Activated CD8-positive, alpha-beta memory T cell treated with anti-CD3 and anti-CD28 coated beads, Interleukin-2, amount 50 U/mL, for 48 hours (primary cell): Measurements from ENCODE around the gene DAB2IP.

Experiments used
- DNase-seq: peaks from one replicate; pipeline ENCODE4 v3.0.0-alpha.2; 2020

DAB2IP gene

DNA sequence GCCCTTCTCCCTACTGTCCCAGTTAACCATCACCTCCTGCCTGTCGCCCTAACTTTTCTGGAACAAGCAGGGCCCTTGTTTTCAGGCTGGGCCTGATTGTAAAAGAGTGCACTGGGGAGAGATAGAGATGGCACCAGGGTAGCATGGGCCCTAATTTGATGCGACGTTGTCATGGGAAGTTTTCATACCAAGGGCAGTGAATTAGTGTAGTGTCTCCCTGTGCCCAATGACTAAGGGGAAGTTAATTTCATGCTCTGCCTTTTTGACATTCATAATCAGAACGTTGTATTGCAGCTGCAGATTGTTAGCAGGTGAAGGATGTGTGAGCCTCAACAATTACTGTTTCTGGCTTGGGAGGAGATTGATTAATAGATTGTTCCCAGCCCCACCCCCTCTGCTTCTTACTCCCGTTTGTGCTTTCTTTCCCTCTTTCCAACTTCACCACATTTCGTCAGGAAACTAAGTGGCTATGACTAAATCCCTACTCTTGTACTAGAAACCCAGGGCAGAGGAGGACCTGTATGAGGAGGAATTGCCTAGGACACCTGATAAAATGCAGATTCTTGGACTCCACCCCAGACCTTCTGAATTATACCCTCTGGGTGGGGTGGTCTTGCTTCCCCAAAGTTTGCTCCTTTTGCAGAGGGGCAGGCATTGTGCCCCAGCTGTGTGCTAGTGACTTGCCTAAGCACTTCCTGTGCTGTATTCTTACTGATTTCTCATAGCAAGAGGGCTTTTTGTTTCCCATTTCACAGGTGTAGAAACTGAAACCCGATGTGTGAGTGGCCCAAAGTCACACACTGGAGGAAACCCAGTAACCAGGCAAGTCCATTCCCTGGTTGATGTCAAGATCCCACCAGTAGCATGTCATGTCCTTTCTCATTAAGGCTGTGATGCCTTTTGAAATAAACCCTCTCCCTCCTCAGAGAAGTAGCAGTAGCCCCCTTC, 56.3 kb downstream of the DAB2IP start:
- no peak for DNase-seq

GRCh38 chr9:121708768-121709488, 57.5 kb downstream of the DAB2IP start:
- no peak for DNase-seq

- DNase-seq = no peak
These were observed 58.4 kb downstream of the DAB2IP start for GRCh38 chr9:121709798-121710197.

DNA sequence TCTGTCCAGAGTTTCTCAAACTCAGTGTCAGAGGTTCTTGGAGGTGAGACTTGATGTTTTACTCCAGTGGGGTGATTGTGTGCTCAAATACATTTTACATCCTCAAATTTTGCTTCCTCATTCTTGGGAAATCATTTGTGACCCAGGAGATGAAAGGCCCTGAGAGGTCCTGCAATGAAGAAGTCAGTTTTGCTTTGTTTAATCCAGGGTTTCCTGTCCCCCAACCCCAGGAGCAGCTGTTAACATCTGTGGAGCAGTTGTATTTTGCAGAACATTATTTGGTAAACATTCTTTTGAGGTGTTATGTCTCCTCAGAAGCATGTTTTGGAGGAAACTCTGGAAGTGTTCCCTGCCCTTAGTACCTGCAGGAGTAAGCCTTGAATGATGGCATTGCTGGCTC, 59.8 kb downstream of the DAB2IP start:
- DNase-seq = no peak

DNA sequence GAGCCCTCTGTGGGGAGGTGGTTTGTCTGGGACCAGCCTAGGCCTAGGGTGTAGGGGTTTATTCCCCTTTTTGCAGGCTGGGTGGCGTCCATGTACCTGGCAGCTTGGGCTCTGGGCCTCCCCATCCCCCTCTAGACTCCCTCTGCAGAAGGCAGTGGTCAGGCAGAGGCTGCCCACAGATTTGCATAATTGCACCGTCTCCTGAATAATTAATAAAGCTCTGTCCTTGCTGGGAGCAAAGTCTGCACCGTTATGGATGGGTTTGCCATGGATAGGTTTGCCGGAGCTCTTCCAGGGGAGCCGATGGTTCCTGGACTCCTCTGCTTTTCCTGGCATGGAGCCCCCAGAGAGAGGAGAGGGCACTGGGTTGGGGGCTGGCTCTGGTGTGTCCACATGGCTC, 60.4 kb downstream of the DAB2IP start:
- no peak for DNase-seq

DNA sequence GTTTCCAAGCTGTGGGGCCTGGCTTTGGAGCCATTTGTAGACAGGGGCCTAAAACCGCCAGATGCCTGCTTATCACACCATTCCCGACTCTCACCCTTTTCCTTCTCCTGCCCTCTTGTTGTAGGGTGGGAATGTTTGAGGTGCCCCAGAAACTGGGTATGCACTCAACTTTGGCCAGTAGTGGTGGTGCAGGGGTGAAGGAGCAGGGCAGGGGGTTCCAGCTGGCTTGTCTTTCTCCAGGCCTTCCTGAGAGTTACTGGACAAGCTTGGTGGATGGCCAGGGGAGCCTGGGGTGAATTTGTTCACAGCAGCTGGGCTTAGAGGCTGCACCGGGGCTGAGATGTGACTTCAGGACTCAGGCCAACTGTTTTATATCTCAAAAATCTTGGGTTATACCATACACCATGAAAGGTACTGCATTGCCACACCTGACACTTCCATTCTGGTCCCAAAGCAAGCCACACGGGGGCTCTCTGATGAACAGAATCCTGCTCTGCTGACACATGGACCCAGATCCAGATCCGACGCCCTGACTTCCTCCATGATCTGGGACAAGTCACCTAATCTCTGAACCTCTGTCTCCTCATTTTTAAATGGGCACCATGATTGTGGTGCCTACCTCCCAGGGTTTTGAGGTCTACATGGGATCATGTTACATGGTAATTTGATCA, 62.1 kb downstream of the DAB2IP start:
- DNase-seq = no peak

DNA sequence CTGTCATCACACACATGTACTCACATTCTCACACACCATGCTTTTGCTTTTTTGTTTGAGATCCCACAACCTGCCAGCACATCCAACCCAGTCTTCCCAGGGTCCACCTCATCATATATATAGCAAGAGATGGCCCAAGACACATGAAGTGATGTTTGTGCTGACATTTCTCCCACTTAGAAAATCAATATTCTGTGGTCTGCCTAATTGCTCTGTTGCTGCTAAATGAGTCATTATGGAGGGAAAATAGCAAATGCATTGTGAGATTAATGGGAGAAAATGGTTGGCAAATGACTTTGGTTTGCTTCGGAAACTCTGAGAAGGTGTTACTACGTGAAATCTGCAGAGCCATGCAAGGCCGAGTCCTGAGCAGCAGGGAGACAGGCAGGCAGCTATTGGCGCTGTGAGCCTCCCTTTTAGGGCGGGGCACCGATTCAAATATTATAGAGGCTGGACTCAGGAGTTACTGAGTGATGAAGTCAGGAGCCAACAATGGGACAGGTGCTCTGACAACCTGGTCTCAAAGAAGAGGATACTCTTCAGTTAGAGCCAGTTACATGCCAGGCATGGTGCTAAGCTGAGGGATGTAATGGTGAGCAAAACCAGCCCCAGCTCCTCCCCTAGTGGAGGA, 62.8 kb downstream of the DAB2IP start:
- no peak for DNase-seq

DNA sequence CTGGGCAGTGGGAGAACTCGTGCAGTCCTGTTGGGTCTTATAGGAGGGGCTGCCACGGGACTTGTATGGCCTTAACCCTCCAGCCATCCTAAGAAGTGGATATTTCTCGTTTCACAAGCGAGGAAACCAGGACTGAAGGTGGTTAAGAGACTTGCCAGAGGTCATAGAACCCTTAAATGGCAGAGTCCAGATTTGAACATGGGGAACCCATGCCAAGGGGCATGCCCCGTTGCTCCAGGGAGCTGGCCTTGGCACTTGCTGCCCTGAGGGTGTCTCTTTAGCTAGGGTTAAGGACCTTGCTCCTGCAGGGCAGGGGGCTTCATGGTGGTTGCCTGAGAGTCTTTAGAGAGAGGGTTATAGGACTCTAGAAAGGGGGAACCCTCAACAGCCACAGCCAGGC, 63.4 kb downstream of the DAB2IP start:
- no peak for DNase-seq

GRCh38 chr9:121717141-121717991, 65.9 kb downstream of the DAB2IP start:
- no peak for DNase-seq

DNA sequence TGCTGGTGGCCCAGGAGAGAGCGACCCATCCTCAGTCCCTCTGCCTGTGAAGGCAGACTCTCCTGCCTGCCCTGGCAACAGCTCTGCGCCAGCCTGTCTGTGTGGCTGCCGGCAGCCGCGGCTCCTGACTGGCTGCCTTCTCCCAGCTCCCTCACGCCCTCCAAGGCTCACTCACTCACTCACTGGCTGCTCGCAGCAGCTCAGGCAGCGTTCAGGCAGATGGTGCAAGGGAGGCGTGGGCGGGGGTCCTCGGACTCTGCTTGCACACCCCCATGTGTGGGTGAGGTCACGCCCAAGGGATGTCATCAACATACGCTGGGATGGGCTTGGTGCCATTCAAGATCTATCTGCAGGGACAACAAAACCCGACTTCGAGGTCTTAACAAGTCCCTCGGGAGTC, 66.7 kb downstream of the DAB2IP start:
- DNase-seq = no peak

DNA sequence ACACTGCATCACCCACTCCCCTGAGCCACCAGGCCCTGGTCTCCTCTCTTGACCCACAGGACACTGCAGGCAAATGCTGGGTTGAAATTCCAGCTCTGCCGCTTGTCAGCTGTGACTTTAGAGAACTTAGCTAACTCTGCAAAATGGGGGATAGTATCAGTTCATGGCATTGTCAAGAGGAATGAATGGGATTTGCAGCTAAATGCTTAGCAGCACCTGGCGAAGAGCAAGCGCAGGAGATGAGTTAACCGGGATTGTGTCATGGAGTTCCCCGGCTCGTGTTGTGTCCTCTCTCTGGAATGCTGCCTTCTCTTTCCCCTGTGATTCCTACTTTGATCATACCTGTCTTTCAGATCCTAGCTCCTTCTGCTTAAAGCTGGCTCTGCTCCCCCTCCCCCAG, 67.1 kb downstream of the DAB2IP start:
- DNase-seq = no peak

- no peak for DNase-seq
These were observed 69.0 kb downstream of the DAB2IP start for GRCh38 chr9:121720311-121721057.

GRCh38 chr9:121721058-121721350, 69.6 kb downstream of the DAB2IP start:
- DNase-seq = no peak

- DNase-seq = no peak
These were observed 70.3 kb downstream of the DAB2IP start for GRCh38 chr9:121721770-121722169.

DNA sequence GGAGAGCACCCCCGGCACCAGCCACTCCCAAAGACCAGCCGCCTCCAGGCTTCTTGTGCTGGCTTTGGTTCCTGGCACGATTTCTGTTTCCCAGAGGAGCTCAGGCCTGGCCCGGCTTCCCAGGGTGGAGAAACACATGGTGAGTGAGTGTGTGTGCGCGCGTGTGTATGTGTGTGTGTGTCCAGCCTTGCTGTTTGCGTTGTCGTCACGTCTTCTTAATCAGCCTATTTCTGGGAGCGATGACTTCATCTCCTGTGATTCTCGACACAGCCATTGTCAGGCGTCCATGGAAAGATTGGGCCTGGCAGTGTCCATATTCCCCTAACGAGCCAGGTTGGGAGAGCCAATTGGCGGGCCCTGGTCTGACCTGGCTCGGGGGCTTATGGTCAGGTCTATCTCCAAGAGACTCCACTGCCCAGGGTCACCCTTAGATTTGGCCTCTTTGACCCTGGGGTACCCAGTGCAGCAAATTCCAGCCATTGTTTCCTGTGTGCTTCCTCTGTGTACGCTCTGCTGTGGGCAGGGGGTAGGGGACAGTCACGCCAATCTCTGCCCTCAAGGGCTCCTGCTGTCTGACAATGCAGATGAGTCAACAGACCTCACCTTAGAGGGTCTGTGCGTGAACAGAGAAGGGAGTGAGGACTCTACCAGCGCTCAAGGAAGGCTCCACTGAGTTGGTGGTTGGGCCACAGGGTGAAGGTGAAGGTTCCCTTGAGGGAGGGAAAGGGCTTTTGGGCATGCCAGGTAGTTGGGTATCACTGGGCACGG, 73.8 kb downstream of the DAB2IP start:
- no peak for DNase-seq

DNA sequence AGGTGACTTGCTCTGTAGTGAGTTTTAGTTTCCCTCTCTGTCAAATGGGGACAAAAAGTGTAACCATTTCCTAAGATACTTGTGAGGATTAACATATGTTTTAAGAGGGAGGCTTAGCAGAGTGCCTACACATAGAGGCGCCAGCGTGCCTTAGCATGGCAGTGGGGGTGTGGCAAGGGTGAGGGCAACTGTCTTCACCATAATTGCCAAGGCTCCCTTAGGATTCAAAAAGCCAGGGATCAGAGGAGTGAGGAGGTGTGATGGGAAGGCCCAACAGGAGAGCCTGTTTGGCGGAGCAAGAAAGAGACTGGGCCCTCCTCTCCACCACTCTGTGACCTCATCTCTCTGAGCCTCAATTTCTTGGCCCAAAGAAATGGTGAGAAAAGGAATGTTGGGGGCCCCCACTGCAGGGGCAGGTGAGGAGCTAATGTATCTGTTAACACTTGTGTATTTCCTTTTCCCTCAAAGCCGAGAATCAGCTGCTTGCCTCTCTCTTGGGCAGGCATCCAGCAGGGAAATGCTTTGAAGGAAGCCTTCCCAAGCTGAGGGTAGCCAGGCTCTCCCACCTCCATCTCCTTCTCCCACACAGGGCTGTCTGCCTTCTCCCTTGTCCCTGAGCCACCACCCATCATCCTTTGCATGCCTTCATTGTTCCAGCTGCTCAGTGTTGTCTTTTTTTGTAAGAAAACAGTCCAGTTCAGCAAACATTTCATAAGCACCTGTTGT, 76.0 kb downstream of the DAB2IP start:
- DNase-seq = no peak

DNA sequence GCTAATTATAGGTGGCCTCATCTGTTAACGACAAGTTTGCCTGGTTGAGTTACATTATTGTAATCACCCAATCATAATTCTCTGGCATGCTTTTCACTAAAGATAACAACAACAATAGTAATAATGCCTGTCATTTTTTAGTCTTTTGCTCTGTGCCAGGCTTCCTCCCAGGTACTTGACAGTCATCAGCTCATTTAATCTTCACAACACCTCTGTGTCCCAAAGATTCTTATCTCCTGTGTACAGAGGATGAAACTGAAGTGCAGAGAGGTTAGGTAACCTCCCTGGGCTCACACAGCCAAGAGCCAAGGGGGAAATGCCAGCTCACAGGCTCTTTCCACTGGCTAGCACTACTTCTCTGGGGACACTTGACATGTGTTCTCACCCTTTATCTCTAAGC, 77.5 kb downstream of the DAB2IP start:
- DNase-seq = no peak

DNA sequence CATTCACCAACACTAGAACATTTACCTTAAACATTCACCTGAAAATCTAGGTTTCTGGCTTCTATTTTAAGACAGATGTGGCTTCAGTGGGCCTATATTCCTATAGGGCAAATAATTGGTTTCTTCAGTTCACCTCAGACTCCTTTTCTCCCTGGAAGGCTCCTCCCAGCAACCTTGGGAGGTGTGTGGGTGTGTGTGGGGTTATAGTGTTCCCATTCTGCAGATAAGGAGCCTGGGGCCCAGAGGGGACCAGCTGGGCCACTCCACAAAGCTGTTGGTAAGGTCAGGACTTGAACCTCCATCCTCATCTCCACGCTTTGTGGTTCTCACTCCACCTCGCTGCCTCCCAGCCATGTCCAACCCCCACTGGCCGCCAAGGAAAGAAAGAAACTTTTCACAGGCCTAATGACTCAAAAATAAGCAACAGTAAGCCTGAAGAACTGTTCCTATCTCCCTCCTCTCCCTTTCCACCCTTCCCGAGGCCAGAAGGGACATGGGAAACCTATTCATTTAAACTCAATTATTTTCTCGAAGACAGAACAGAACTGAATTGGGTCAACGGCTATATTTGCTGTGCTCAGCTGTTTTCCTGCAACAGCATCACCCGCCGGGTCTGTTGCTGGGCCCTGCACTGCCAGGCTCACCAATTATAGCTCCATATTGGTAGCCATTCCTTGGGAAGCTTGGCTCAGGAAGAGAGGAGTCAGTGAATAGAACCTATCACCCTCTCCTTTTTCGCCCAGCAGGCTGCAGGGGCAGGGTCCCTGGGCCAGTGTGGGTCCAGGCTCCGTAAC, 78.5 kb downstream of the DAB2IP start:
- DNase-seq = no peak

- DNase-seq = no peak
These were observed 79.7 kb downstream of the DAB2IP start for GRCh38 chr9:121731090-121731489.
